Stimulated activated CD8-positive, alpha-beta memory T cell treated with anti-CD3 and anti-CD28 coated beads, Interleukin-4, amount 100 ng/mL, for 1 hour (primary cell): ENCODE data around the gene SNIP1.
"Not testable (repeated sequence)": the region's sequence is repeated elsewhere in the genome, so short reads cannot be mapped to it uniquely, and the experiment has no call there.

Source experiments
- DNase-seq, 2 donors: peaks; one replicate each; pipeline ENCODE4 v3.0.0-alpha.2; 2020; ENCODE audit warnings: low read depth in 2 of 2, low spot score in 1 of 2

SNIP1 gene

GRCh38 chr1:37559957-37560379, 5.9 kb upstream of the SNIP1 start:
- DNase-seq: not testable (repeated sequence)

- no peak for DNase-seq
Measured at GRCh38 chr1:37559080-37559479, 5.0 kb upstream of the SNIP1 start.

GRCh38 chr1:37558411-37558810, 4.3 kb upstream of the SNIP1 start:
- no peak for DNase-seq

- no peak for DNase-seq
Measured at GRCh38 chr1:37557402-37557801, 3.3 kb upstream of the SNIP1 start.

- DNase-seq: no peak
Measured at GRCh38 chr1:37556712-37557196, 2.7 kb upstream of the SNIP1 start, which contains the start of gene DNALI1. Gene DNALI1, plus strand, starts transcription at chr1:37556940. Its CDS starts 55 bp downstream, at chr1:37556995.

- DNase-seq: no peak
Measured at GRCh38 chr1:37553598-37553926, 531 bp downstream of the SNIP1 start.

GRCh38 chr1:37549341-37549740, 4.8 kb downstream of the SNIP1 start:
- no peak for DNase-seq

- no peak for DNase-seq
Measured at GRCh38 chr1:37545019-37545418, 9.1 kb downstream of the SNIP1 start.

- DNase-seq: no peak
Measured at GRCh38 chr1:37544530-37544929, 9.6 kb downstream of the SNIP1 start.

- no peak for DNase-seq
Measured at GRCh38 chr1:37540036-37540785, 13.9 kb downstream of the SNIP1 start.

- not testable (repeated sequence) for DNase-seq
Measured at GRCh38 chr1:37539154-37539553, 14.9 kb downstream of the SNIP1 start.

- no peak for DNase-seq
Measured at GRCh38 chr1:37537378-37537777, 16.7 kb downstream of the SNIP1 start.

- DNase-seq: no peak
Measured at GRCh38 chr1:37533317-37534093, 20.6 kb downstream of the SNIP1 start.

GRCh38 chr1:37532418-37533156, 21.5 kb downstream of the SNIP1 start:
- not testable (repeated sequence) for DNase-seq

GRCh38 chr1:37529888-37530287, 24.2 kb downstream of the SNIP1 start:
- not testable (repeated sequence) for DNase-seq

- no peak for DNase-seq
Measured at GRCh38 chr1:37519613-37520012, 34.5 kb downstream of the SNIP1 start.

GRCh38 chr1:37518929-37519328, 35.2 kb downstream of the SNIP1 start:
- peak in 1 of 2 donors; percentile 1 for DNase-seq

GRCh38 chr1:37518241-37518640, 35.9 kb downstream of the SNIP1 start:
- DNase-seq: not testable (repeated sequence)

GRCh38 chr1:37517569-37517968, 36.5 kb downstream of the SNIP1 start:
- no peak for DNase-seq

GRCh38 chr1:37515185-37516034, 38.7 kb downstream of the SNIP1 start:
- no peak for DNase-seq
